ENCODE measurements around the gene ADAP1.
"Not testable (repeated sequence)": the region's sequence is repeated elsewhere in the genome, so short reads cannot be mapped to it uniquely, and the experiment has no call there.

ADAP1 gene

DNA sequence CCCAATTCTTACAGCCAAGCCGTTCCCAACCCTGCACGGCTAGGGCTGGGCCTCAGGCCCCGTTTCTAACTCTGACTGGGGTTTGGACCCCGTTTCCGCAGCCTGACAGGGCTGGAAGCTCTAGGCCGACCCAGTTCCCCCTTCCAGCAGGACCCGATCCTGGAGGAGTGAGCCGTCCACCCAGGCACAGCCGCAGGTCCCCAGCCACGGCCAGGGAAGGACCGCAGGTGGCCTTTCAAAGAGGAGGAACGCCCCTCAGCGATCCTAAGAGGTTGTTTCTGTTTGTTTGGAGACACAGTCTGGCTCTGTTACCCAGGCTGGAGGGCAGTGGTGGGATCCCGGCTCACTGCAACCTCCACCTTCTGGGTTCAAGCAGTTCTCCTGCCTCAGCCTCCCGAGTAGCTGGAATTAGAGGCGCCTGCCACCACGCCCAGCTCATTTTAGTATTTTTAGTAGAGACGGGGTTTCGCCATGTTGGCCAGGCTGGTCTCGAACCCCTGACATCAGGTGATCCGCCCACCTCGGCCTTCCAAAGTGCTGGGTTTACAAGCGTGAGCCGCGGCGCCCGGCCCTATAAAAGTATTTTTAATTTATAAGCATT lies 78.9 kb downstream of the ADAP1 start:
- DNase-seq, result no peak

GRCh38 chr7:875051-875450 lies 79.4 kb downstream of the ADAP1 start:
- no peak for DNase-seq

DNA sequence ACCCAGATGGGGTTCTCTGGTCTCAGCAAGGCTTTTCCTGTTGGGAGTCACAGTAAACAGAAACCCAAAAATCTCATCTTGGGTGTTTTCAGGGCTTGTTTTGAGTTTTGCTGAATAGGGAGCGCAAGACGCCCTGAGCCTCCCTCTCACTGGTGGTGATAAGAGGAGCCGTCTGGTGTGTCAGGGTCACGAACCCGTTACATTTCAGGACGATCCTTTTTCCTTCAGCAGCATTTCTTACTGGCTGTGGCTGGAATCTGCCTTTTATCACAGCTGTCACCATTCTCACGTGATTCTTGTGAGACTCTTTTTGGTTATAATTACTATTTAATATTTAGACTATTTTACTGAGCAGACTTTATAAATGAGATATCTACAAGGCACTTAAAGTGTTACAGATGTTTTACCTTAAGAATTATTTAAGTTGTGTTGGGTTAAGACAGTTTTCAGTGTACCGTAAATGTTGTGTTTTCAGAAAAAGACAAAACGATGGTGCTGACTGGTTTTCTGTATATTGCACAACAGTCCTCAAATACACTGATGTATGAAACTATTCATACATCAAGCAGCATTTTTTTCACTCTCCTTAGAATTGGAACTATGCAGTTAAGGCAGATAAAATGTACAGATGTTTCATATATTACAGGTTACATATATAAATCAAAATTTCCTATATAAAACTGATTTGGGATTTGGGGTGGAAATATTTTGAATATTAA lies 80.3 kb downstream of the ADAP1 start:
- DNase-seq, result no peak

DNA sequence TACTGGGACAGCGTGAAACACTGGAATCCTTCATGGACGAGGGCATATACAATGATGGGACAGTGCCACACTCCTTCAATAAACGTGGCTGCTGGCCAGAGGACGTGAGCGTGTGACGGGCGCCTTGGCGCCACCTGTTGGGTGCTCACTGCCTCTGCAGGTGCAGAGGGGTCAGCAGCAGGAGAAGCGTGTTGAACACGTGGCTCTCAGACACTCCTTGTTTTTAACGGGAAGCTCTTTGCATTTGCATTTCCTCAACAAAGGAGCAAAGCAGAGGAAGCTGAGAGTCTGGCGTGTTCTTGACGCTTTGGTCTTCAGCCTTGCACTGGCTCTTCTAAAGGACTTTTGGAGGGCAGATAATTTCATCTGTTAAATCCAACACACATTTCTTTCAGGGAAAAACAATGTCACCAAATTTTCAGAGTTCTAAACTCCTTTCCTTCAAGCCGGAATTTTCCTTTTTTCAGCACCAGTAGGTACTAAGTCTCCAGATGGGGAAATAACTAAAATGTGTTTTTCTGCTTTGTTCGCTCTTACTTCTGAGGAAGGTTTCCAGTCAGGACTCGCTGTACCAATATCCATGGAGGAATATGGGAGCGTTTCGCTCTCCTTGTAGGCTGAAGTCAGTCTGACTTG lies 81.0 kb downstream of the ADAP1 start:
- peak; percentile 88 for DNase-seq

DNA sequence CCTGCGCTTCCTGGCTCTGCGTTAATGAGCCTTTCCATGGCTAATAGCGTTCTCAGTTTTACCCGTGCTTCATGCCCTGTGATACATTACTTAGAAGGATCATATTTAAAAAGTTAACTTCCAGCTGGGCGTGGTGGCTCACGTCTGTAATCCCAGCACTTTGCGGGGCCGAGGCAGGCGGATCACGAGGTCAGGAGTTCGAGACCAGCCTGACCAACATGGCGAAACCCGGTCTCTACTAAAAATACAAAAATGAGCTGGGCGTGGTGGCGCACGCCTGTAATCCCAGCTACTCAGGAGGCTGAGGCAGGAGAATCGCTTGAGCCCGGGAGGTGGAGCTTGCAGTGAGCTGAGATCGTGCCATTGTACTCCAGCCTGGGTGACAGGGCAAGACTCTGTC lies 81.8 kb downstream of the ADAP1 start:
- not testable (repeated sequence) for DNase-seq

DNA sequence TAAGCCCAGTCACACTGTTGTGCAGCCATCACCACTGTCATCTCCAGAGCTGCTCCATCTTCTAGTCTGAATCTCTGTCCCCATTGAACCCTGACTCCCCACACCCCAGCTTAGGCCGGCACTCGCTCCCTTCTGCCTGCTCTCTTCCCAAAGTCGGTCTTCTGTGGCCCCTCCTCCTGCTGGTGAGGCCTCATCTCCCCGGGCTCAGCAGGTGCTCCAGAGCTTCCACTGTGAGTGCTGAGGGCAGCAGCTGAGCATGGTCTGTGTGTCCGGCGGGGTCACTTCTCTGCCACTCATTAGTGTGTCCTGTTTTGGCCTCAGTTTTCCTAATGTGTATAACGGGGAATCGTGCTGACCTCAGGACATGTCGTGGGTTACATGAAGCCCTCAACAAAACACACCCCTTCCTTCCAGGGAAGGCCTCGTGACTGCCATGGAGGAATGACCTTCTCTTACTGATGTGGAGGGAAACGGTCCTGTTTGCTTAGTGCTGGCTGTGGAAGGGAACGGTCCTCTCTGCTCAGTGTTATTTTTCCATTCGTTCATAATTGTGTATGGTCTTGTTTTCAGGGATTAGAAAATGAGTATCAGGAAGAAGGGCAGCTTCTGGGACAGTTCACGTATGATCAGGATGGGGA lies 82.5 kb downstream of the ADAP1 start:
- DNase-seq, result no peak

- DNase-seq, result no peak
Observed at GRCh38 chr7:869348-869747, 85.1 kb downstream of the ADAP1 start.

- no peak for DNase-seq
Observed at GRCh38 chr7:868189-868486, 86.3 kb downstream of the ADAP1 start.

DNA sequence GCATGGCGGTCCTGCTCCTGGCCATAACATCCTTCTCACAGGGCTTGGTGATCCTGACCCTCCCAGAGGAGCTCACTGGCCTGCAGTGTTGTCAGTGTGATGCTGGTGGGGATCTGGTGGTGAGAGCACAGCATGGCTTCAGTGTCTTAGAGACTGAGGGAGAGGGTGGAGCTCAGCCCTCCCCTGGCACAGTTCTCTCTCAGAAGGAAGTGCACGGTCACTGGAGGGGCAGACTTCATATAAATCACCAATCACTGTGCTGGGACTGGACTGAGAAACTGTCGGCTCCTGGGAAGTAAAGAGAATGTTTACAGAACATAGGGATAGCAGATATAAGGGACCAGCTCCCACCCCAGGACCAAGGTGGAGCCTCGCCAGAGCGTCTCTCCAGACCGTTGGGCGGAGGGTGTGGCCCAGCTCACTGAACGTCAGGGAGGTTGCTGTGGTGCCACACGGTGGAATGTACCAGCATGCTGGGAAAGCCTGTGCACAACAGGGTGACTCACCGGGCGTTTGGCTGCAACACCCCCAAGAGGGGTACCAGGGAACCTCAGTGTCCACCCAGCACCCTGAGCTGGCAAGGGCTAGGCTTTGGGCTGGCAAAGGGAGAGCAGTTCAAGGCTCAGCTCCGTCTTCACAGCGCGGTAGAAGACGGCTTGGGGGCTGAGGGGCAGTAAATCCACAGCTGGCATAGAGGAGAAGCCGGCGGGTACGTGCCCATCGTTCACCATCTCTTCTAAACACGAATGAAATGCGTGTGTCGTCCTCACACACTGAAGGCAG lies 86.9 kb downstream of the ADAP1 start:
- DNase-seq, result no peak

GRCh38 chr7:867001-867405 lies 87.5 kb downstream of the ADAP1 start:
- no peak for DNase-seq

DNA sequence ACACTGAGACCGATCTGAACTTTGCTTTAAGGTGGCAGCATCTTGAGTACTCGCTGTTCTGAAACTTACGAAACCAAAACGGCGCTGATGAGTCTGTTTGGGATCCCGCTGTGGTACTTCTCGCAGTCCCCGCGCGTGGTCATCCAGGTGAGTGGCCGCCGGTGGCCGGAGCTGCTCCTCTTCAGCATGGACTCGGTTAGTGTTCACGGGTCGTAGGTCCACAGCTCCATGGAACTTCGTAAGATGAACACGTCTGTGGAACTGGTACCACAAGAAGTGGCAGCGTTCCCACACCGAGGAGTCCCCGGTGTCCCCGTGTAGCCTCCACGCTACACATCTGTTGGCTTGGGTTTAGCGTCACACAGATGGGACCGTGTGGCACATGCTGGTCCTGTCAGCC lies 88.6 kb downstream of the ADAP1 start:
- no peak for DNase-seq

DNA sequence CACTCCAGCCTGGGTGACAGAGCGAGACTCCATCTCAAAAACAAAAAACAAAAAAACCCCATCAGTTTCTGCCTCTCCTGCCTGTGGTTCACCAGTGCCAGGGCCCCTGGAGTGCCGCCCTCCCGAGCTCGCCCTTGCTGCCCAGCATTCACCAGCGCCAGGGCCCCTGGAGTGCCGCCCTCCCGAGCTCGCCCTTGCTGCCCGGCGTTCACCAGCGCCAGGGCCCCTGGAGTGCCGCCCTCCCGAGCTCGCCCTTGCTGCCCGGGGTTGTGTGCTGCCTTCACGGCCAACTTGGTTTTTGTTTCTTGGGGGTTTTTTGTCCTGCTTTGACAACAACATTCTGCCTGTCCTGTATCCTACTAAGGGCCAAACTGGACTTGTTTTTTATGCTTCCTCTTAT lies 91.4 kb downstream of the ADAP1 start:
- DNase-seq, result no peak

- no peak for DNase-seq
Observed at GRCh38 chr7:862157-862556, 92.3 kb downstream of the ADAP1 start.

DNA sequence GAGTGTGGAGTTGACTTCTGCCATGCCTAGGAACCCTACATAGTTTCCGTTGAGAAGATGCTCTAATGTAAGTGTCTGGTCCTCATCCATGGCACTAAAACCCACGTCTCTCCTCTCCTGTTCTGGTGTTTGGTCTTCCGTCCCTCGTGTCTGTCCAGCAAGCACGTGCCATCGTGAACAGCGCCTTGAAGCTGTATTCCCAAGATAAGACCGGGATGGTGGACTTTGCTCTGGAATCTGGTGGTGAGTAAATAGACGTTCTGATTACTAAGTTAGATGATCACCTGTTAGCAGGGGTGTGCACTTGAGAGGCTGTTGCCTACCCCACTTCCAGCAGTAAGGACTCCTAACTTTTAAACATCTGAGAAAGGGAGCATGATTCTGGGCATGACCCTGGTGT lies 93.3 kb downstream of the ADAP1 start:
- DNase-seq, result no peak

DNA sequence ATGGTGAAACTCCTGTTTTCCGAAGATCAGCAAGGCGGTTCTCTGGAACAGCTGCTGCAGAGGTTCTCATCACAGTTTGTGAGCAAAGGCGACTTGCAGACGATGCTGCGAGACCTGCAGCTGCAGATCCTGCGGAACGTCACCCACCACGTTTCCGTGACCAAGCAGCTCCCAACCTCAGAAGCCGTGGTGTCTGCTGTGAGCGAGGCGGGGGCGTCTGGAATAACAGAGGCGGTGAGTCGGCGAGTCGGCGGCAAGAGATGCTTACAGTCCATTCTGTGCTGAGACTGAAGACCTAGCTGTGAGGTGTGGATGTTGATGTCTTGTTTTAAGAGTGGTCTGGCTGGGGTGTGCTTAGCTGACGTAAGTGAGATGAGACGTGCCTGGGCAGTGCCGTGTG lies 94.3 kb downstream of the ADAP1 start:
- no peak for DNase-seq

GRCh38 chr7:859359-860030 lies 95.0 kb downstream of the ADAP1 start:
- no peak for DNase-seq

DNA sequence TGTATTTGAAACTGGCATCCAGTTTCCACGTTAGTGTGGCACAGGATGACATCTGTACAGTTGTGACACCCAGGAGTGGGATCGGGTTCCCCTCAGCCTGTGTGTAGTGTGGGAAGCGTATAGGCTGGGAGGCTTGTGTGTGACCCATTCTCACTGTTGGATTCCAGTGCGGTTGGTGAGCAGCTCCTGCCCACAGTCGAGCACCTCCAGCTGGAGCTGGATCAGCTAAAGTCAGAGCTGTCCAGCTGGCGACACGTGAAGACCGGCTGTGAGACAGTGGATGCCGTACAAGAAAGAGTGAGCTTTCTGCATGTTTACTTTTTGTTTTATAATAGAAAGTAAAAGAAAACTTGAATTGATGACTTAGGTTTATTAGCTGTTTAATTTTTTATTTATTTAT lies 96.8 kb downstream of the ADAP1 start:
- no peak for DNase-seq

DNA sequence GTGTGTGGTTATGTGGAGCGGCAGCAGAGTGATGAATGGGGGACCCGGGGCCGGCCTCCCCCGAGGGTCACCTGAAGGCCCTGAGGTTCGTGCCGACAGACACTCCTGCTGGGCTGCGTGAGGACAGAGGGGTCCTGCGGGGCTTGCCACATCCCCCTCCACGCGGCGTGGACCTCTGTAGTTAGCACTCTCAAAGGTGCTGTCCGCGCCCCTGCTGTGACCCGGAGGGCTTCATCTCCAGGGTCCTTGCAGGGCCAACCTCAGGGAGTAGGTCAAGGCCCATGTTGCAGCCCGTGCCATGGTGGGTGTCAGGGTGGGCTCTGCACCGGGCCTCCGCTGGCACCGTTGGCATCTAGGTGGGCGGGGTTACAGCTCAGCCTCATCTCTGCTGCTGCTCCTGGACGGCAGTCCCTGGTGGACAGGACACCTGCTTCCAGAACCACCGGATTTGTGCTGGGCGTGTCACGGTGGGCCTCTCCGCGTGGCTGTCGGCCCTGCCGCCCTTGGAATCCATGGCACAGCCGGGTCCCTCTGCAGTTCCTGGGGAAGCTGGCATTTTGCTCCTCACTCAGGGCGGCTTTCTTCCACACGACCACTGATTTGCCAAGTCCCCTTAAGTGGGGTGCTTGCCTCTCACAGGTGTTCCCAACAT lies 97.9 kb downstream of the ADAP1 start:
- DNase-seq, result no peak

GRCh38 chr7:855686-856369 lies 98.7 kb downstream of the ADAP1 start:
- DNase-seq, result no peak

- DNase-seq, result no peak
Observed at GRCh38 chr7:854118-854775, 100.2 kb downstream of the ADAP1 start.

Measured in activated CD4-positive, alpha-beta T cell treated with anti-CD3 and anti-CD28 coated beads, Interleukin-10, Interleukin-2, amounts not matched to agents 100 ng/mL and 50 ng/mL, durations not matched to agents 16 hours and 8 hours (primary cell).